GM12874 (cell line): Measurements from ENCODE around the gene SNX17.

Source experiments
- CTCF ChIP-seq: IDR thresholded peaks from 2 replicates; pipeline ENCODE4 v1.5.1; 2011; ENCODE audit warnings: low read depth, mild to moderate bottlenecking, control low read depth, low read length, moderate library complexity; ENCODE audit not compliant: insufficient read depth

SNX17 gene

GRCh38 chr2:27335311-27335710, 35.1 kb upstream of the SNX17 start:
- TF ChIP-seq CTCF, result no peak

GRCh38 chr2:27336173-27336572, 34.2 kb upstream of the SNX17 start:
- TF ChIP-seq CTCF, result no peak

DNA sequence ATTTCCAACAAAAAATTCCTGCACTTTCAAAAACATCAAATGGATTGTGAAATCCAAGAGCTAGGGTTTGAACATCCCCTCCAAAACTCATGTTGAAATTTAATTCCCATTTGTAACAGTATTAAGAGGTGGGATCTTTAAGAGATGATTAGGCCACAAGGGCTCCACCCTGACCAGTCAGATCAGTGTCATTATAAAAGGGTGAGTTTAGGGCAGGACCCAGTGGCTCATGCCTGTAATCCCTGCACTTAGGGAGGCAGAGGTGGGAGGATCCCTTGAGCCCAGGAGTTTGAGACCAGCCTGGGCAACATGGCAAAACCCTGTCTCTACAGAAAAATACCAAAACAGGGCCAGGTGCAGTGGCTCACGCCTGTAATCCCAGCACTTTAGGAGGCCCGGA, 22.8 kb upstream of the SNX17 start:
- TF ChIP-seq CTCF, result no peak

DNA sequence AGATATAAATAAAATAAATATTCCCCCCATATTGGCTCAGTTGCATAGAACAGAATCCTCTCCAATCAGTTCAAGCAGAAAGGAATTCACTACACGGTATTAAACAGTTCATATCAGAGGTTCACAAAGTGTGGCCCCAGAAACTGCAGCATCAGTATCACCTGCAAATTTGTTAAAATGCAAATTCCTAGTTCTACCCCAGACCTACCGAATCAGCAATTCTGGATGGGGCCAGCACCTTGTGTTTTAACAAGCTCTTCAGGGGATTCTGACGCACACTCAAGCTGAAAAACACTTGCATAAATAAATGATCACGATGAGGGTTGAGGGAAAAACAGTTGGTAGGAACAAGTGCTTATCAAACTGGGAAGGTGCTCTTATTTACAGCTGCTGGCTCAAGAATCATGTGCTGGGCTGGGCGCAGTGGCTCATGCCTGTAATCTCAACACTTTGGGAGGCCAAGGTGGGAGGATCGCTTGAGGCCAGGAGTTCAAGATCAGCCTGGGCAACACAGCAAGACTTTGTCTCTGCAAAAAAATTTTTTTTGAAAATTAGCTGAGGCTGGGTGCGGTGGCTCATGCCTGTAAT, 20.2 kb upstream of the SNX17 start:
- TF ChIP-seq CTCF, result no peak

GRCh38 chr2:27351802-27352598, 18.4 kb upstream of the SNX17 start:
- no peak for TF ChIP-seq CTCF

- TF ChIP-seq CTCF, result no peak
These were observed 16.4 kb upstream of the SNX17 start for GRCh38 chr2:27353762-27354596.

- no peak for TF ChIP-seq CTCF
These were observed 15.9 kb upstream of the SNX17 start for GRCh38 chr2:27354597-27354927.
